ENCODE results near the gene SNED1. TPM values are rescaled to one million over a fixed set of nuclear protein-coding genes. Genes with fewer than 3 reads are reported as not detected.

SNED1 gene
- total and polyA plus RNA-seq, 2 experiments from 2014 or later, result 6.1 to 29.4 TPM

DNA sequence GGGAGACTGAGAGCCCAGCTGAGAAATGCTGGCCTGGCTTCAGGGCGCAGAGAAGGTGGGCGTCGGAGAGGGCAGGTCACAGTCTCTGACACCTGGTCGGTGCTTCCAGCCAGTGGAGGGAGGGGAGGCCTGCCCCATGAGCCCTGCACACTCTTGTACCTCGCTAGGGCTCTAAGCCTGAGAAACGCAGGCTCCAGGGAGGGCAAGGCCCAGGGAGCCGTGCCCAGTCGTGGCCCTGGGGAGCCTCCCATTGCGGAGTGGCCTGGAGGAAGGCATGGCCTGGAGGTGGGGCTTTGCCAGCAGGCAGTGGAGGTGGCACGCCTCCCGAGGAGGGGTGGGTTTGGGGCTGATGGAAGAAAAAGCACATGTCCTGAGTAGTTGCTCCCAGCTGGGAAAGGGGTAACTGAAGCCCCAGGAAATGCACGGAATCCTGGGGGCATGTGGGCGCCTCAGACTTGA, 64.7 kb downstream of the SNED1 start:
- H3K27ac ChIP-seq, result no peak overlapping the region
- H3F3A ChIP-seq (ENCODE audit: insufficient read depth), result no peaks in the 10 kb centered on the region
- H2AFZ ChIP-seq, result no peak overlapping the region
- H3K9ac ChIP-seq, result no peak overlapping the region
- no peak overlapping the region for H3K4me3 ChIP-seq
- no peak for DNase-seq
- no peak overlapping the region for H3K4me2 ChIP-seq (ENCODE audit: unreplicated experiment)
- H3K79me2 ChIP-seq (ENCODE audit: insufficient read depth), result no peaks in the 10 kb centered on the region
- H3K36me3 ChIP-seq (ENCODE audit: low read depth), result no peaks in the 10 kb centered on the region
- in situ Hi-C loops (cut with MboI), result no loop called here
- no peaks in the 10 kb centered on the region for H3K9me2 ChIP-seq (ENCODE audit: insufficient read depth)
- TF ChIP-seq EZH2 (IDR thresholded peaks at IDR 0.05; ENCODE audit: insufficient read depth, poor library complexity, severe bottlenecking) (no peak), EZH2phosphoT487 (IDR thresholded peaks at IDR 0.05; ENCODE audit: insufficient read depth, low read depth) (no peak)
- no peaks in the 10 kb centered on the region for H4K20me1 ChIP-seq (ENCODE audit: insufficient read depth)
- no peaks in the 10 kb centered on the region for H3K4me1 ChIP-seq (ENCODE audit: insufficient read depth)
- H3K9me3 ChIP-seq (ENCODE audit: low read depth), result no peaks in the 10 kb centered on the region
- 62 to 63% methylated on average over 13 of the region's 13 CpGs for WGBS, 2 experiments (ENCODE audit: low coverage in 1 of 2, low lambda C conversion rate in 2 of 2, missing lambda C conversion rate in 2 of 2)
- H3K27me3 ChIP-seq (replicated peaks; ENCODE audit: insufficient read depth), result no peaks in the 10 kb centered on the region

DNA sequence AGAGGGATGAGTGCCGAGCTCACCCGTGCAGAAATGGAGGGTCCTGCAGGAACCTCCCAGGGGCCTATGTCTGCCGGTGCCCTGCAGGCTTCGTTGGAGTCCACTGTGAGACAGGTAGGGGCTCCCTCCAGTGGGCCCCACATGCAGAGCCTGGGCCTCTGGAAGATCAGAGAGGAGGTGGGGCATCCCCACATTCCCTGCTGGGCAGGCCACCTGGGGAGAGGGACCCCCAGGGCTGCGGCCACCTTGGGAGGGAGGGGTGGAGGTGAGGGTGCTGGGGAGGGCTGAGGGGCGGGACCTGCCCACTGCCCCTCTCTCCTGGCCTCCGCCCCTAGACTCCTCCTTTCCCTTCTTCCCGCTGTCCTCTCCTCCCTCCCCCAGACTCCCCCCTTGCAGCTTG, 65.2 kb downstream of the SNED1 start:
- TF ChIP-seq EZH2phosphoT487 (IDR thresholded peaks at IDR 0.05; ENCODE audit: insufficient read depth, low read depth) (no peak), EZH2 (IDR thresholded peaks at IDR 0.05; ENCODE audit: insufficient read depth, poor library complexity, severe bottlenecking) (no peak)
- Histone ChIP-seq H3K4me2 (ENCODE audit: unreplicated experiment) (no peak overlapping the region), H3K4me3 (no peak overlapping the region), H3K9ac (no peak overlapping the region), H3K4me1 (ENCODE audit: insufficient read depth) (no peaks in the 10 kb centered on the region), H3K9me2 (ENCODE audit: insufficient read depth) (no peaks in the 10 kb centered on the region), H3K9me3 (ENCODE audit: low read depth) (no peaks in the 10 kb centered on the region), H2AFZ (no peak overlapping the region), H3K27ac (no peak overlapping the region), H3K36me3 (ENCODE audit: low read depth) (no peaks in the 10 kb centered on the region), H4K20me1 (ENCODE audit: insufficient read depth) (no peaks in the 10 kb centered on the region), H3K27me3 (replicated peaks; ENCODE audit: insufficient read depth) (no peaks in the 10 kb centered on the region), H3F3A (ENCODE audit: insufficient read depth) (no peaks in the 10 kb centered on the region), H3K79me2 (ENCODE audit: insufficient read depth) (no peaks in the 10 kb centered on the region)
- WGBS, 2 experiments (ENCODE audit: low coverage in 1 of 2, low lambda C conversion rate in 2 of 2, missing lambda C conversion rate in 2 of 2), result 73% methylated on average over 5 to 8 of the region's 8 CpGs
- no peak for DNase-seq
- in situ Hi-C loops (cut with MboI), result no loop called here

DNA sequence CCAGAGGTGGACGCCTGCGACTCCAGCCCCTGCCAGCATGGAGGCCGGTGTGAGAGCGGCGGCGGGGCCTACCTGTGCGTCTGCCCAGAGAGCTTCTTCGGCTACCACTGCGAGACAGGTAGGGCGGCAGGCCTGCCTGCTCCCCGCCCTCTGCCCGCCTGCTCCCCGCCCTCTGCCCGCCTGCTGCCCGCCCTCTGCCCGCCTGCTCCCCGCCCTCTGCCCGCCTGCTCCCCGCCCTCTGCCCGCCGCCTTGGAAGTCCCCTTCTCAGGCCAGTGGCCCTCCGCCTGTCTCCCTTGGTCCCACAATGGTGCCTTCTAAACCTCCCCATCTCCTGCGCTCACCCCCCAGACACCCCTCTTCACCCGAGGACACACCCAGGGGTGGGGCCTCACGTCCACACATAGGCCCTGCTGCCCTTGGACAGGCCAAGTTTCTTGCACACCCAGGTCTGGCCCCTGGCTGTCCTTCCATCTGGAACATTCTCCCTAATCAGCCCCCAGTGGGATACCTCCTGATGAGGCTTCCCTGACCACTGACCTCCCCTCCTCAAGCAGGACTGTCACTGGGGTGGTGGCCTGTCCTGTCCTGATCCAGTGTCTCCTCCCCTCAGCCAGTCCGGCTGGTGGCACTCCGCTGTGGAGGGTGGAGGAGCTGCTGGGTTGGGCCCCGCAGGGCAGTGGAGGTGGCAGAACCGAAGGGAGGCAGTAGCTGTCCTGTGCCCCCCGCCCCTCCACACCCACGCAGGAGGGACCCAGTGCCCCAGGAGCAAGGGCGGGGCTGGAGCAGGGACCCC, 65.8 kb downstream of the SNED1 start:
- no peaks in the 10 kb centered on the region for H3K9me3 ChIP-seq (ENCODE audit: low read depth)
- H3K36me3 ChIP-seq (ENCODE audit: low read depth), result no peaks in the 10 kb centered on the region
- H4K20me1 ChIP-seq (ENCODE audit: insufficient read depth), result no peaks in the 10 kb centered on the region
- H3K4me3 ChIP-seq, result no peak overlapping the region
- H3F3A ChIP-seq (ENCODE audit: insufficient read depth), result no peaks in the 10 kb centered on the region
- in situ Hi-C loops (cut with MboI), result no loop called here
- H3K4me2 ChIP-seq (ENCODE audit: unreplicated experiment), result no peak overlapping the region
- DNase-seq, result no peak
- no peaks in the 10 kb centered on the region for H3K4me1 ChIP-seq (ENCODE audit: insufficient read depth)
- H3K9me2 ChIP-seq (ENCODE audit: insufficient read depth), result no peaks in the 10 kb centered on the region
- no peak overlapping the region for H3K27ac ChIP-seq
- no peaks in the 10 kb centered on the region for H3K79me2 ChIP-seq (ENCODE audit: insufficient read depth)
- TF ChIP-seq EZH2phosphoT487 (IDR thresholded peaks at IDR 0.05; ENCODE audit: insufficient read depth, low read depth), result no peak
- no peak for TF ChIP-seq EZH2 (IDR thresholded peaks at IDR 0.05; ENCODE audit: insufficient read depth, poor library complexity, severe bottlenecking)
- H2AFZ ChIP-seq, result no peak overlapping the region
- H3K27me3 ChIP-seq (replicated peaks; ENCODE audit: insufficient read depth), result no peaks in the 10 kb centered on the region
- WGBS, 2 experiments (ENCODE audit: low coverage in 1 of 2, low lambda C conversion rate in 2 of 2, missing lambda C conversion rate in 2 of 2), result 77 to 78% methylated on average over 14 to 32 of the region's 32 CpGs
- H3K9ac ChIP-seq, result no peak overlapping the region

DNA sequence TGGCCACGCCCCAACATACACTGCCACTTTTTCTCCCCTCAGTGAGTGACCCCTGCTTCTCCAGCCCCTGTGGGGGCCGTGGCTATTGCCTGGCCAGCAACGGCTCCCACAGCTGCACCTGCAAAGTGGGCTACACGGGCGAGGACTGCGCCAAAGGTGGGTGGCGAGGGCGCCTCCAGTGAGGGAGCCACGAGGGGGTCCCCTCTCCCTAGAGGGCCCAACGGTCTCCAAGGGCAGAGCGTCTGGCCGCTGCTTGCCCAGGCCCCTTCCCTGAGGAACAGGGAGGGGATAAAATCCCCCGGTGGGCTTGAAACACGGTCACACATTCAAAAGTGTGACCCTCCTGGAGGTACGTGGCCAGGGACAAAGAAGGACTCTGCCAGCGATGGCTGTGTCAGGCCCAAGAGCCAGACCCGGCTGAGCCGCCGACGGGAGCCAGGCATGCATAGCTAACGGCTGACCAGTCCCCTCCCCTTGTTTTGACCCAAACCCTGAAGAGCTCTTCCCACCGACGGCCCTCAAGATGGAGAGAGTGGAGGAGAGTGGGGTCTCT, 66.5 kb downstream of the SNED1 start:
- H4K20me1 ChIP-seq (ENCODE audit: insufficient read depth), result no peaks in the 10 kb centered on the region
- no peak for DNase-seq
- 88 to 89% methylated on average over 21 to 23 of the region's 23 CpGs for WGBS, 2 experiments (ENCODE audit: low coverage in 1 of 2, low lambda C conversion rate in 2 of 2, missing lambda C conversion rate in 2 of 2)
- in situ Hi-C loops (cut with MboI), result no loop called here
- no peak for TF ChIP-seq EZH2 (IDR thresholded peaks at IDR 0.05; ENCODE audit: insufficient read depth, poor library complexity, severe bottlenecking)
- no peak for TF ChIP-seq EZH2phosphoT487 (IDR thresholded peaks at IDR 0.05; ENCODE audit: insufficient read depth, low read depth)
- H3K4me3 ChIP-seq, result no peak overlapping the region
- no peaks in the 10 kb centered on the region for H3K27me3 ChIP-seq (replicated peaks; ENCODE audit: insufficient read depth)
- no peaks in the 10 kb centered on the region for H3K9me3 ChIP-seq (ENCODE audit: low read depth)
- no peak overlapping the region for H3K4me2 ChIP-seq (ENCODE audit: unreplicated experiment)
- no peak overlapping the region for H3K9ac ChIP-seq
- no peaks in the 10 kb centered on the region for H3F3A ChIP-seq (ENCODE audit: insufficient read depth)
- no peaks in the 10 kb centered on the region for H3K4me1 ChIP-seq (ENCODE audit: insufficient read depth)
- no peaks in the 10 kb centered on the region for H3K79me2 ChIP-seq (ENCODE audit: insufficient read depth)
- no peaks in the 10 kb centered on the region for H3K36me3 ChIP-seq (ENCODE audit: low read depth)
- no peak overlapping the region for H2AFZ ChIP-seq
- H3K27ac ChIP-seq, result no peak overlapping the region
- H3K9me2 ChIP-seq (ENCODE audit: insufficient read depth), result no peaks in the 10 kb centered on the region

Data from GM23248 (cell line).